Activated naive CD4-positive, alpha-beta T cell treated with anti-CD3 and anti-CD28 coated beads, Interleukin-2, amount 50 U/mL, for 24 hours (primary cell): ENCODE data around the gene MEG3.

Experiments used
- H3K27ac Mint-ChIP-seq: one replicate; pipeline ENCODE4 v1.8.0; 2021; ENCODE audit warnings: mild to moderate bottlenecking, mixed read lengths
- H3K27me3 Mint-ChIP-seq: one replicate; pipeline ENCODE4 v1.8.0; 2021; ENCODE audit warnings: mixed read lengths
- H3K36me3 Mint-ChIP-seq: one replicate; pipeline ENCODE4 v1.8.0; 2021; ENCODE audit warnings: mixed read lengths
- H3K4me1 Mint-ChIP-seq: one replicate; pipeline ENCODE4 v1.8.0; 2021; ENCODE audit warnings: mixed read lengths
- H3K4me3 Mint-ChIP-seq: one replicate; pipeline ENCODE4 v1.8.0; 2021; ENCODE audit warnings: mild to moderate bottlenecking, mixed read lengths
- H3K9me3 Mint-ChIP-seq: one replicate; pipeline ENCODE4 v1.8.0; 2021; ENCODE audit warnings: mixed read lengths

The MEG3 gene

GRCh38 chr14:100858838-100859220, 32.9 kb downstream of the MEG3 start:
- H3K27ac Mint-ChIP-seq, result no peak overlapping the region
- H3K4me3 Mint-ChIP-seq, result no peak overlapping the region
- no peaks in the 10 kb centered on the region for H3K27me3 Mint-ChIP-seq
- H3K4me1 Mint-ChIP-seq, result no peaks in the 10 kb centered on the region
- H3K36me3 Mint-ChIP-seq, result no peaks in the 10 kb centered on the region
- H3K9me3 Mint-ChIP-seq, result no peaks in the 10 kb centered on the region

GRCh38 chr14:100859781-100860180, 33.9 kb downstream of the MEG3 start:
- Mint-ChIP-seq H3K4me1 (no peaks in the 10 kb centered on the region), H3K9me3 (no peaks in the 10 kb centered on the region), H3K27ac (no peak overlapping the region)

GRCh38 chr14:100860556-100861187, 34.8 kb downstream of the MEG3 start:
- Mint-ChIP-seq H3K4me1 (no peaks in the 10 kb centered on the region), H3K36me3 (no peaks in the 10 kb centered on the region), H3K4me3 (no peak overlapping the region), H3K27ac (no peak overlapping the region), H3K27me3 (no peaks in the 10 kb centered on the region), H3K9me3 (no peaks in the 10 kb centered on the region)

More at GRCh38 chr14:100859781-100860180, 33.9 kb downstream of the MEG3 start:
- Mint-ChIP-seq H3K4me3 (no peak overlapping the region), H3K27me3 (no peaks in the 10 kb centered on the region), H3K36me3 (no peaks in the 10 kb centered on the region)

GRCh38 chr14:100861188-100861936, 35.4 kb downstream of the MEG3 start:
- Mint-ChIP-seq H3K9me3 (no peaks in the 10 kb centered on the region), H3K36me3 (no peaks in the 10 kb centered on the region), H3K4me3 (no peak overlapping the region), H3K4me1 (no peaks in the 10 kb centered on the region), H3K27me3 (peaks cover 1% of the 10 kb centered on the region), H3K27ac (no peak overlapping the region)

GRCh38 chr14:100861937-100862247, 36.0 kb downstream of the MEG3 start:
- no peak overlapping the region for H3K27ac Mint-ChIP-seq
- no peak overlapping the region for H3K4me3 Mint-ChIP-seq
- H3K36me3 Mint-ChIP-seq, result no peaks in the 10 kb centered on the region
- H3K27me3 Mint-ChIP-seq, result peaks cover 1% of the 10 kb centered on the region
- no peaks in the 10 kb centered on the region for H3K9me3 Mint-ChIP-seq
- H3K4me1 Mint-ChIP-seq, result no peaks in the 10 kb centered on the region

- Mint-ChIP-seq H3K27ac (no peak overlapping the region), H3K4me3 (no peak overlapping the region), H3K27me3 (peaks cover 1% of the 10 kb centered on the region), H3K4me1 (no peaks in the 10 kb centered on the region), H3K9me3 (no peaks in the 10 kb centered on the region), H3K36me3 (no peaks in the 10 kb centered on the region)
Measured at GRCh38 chr14:100862277-100862676, 36.4 kb downstream of the MEG3 start.

GRCh38 chr14:100862793-100863192, 36.9 kb downstream of the MEG3 start:
- Mint-ChIP-seq H3K9me3 (no peaks in the 10 kb centered on the region), H3K4me1 (no peaks in the 10 kb centered on the region), H3K36me3 (no peaks in the 10 kb centered on the region), H3K4me3 (no peak overlapping the region), H3K27me3 (peaks cover 1% of the 10 kb centered on the region), H3K27ac (no peak overlapping the region)

GRCh38 chr14:100864206-100864605, 38.3 kb downstream of the MEG3 start:
- no peak overlapping the region for H3K27ac Mint-ChIP-seq
- no peaks in the 10 kb centered on the region for H3K36me3 Mint-ChIP-seq
- no peak overlapping the region for H3K4me3 Mint-ChIP-seq
- peaks cover 1% of the 10 kb centered on the region for H3K27me3 Mint-ChIP-seq
- no peaks in the 10 kb centered on the region for H3K9me3 Mint-ChIP-seq
- no peaks in the 10 kb centered on the region for H3K4me1 Mint-ChIP-seq

- Mint-ChIP-seq H3K27me3 (peaks cover 1% of the 10 kb centered on the region), H3K27ac (no peak overlapping the region), H3K36me3 (no peaks in the 10 kb centered on the region), H3K4me3 (no peak overlapping the region), H3K4me1 (no peaks in the 10 kb centered on the region), H3K9me3 (no peaks in the 10 kb centered on the region)
Measured at GRCh38 chr14:100864960-100865681, 39.2 kb downstream of the MEG3 start.

GRCh38 chr14:100865682-100866591, 40.0 kb downstream of the MEG3 start:
- Mint-ChIP-seq H3K4me1 (no peaks in the 10 kb centered on the region), H3K36me3 (no peaks in the 10 kb centered on the region), H3K27me3 (peaks cover 1% of the 10 kb centered on the region), H3K9me3 (no peaks in the 10 kb centered on the region), H3K4me3 (no peak overlapping the region), H3K27ac (no peak overlapping the region)

GRCh38 chr14:100866666-100867630, 41.0 kb downstream of the MEG3 start:
- Mint-ChIP-seq H3K27me3 (peaks cover 1% of the 10 kb centered on the region), H3K36me3 (no peaks in the 10 kb centered on the region), H3K4me1 (no peaks in the 10 kb centered on the region), H3K27ac (no peak overlapping the region), H3K4me3 (no peak overlapping the region), H3K9me3 (no peaks in the 10 kb centered on the region)

- H3K9me3 Mint-ChIP-seq, result no peaks in the 10 kb centered on the region
- no peak overlapping the region for H3K27ac Mint-ChIP-seq
- H3K4me1 Mint-ChIP-seq, result no peaks in the 10 kb centered on the region
- H3K36me3 Mint-ChIP-seq, result no peaks in the 10 kb centered on the region
- no peak overlapping the region for H3K4me3 Mint-ChIP-seq
- peaks cover 1% of the 10 kb centered on the region for H3K27me3 Mint-ChIP-seq
Measured at GRCh38 chr14:100867631-100868315, 41.9 kb downstream of the MEG3 start.

- Mint-ChIP-seq H3K4me1 (no peaks in the 10 kb centered on the region), H3K27ac (no peak overlapping the region), H3K9me3 (no peaks in the 10 kb centered on the region)
Measured at GRCh38 chr14:100868621-100869370, 42.9 kb downstream of the MEG3 start.

More at GRCh38 chr14:100868621-100869370, 42.9 kb downstream of the MEG3 start:
- Mint-ChIP-seq H3K36me3 (no peaks in the 10 kb centered on the region), H3K27me3 (peaks cover 1% of the 10 kb centered on the region), H3K4me3 (no peak overlapping the region)
